ENCODE results near the gene STARD8.

DNA sequence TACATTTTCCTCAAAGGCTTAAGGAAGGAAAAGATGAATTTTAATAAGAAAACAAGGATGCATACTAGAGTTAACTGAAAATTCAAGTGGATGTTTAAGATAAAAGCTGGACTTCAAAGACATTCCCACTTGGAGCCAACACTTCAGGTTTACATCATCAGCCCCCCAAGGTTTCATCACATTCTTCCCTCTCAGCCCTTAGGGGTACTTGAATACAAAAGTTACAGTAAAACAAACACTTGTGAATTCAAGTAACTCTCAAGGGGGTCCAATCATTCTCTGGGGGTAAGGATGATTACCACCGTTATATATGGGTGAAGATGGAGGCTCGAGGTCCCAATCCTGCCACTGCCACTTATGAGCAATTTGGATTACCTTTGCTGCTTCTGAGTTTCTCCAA, 36.1 kb downstream of the STARD8 start:
- TF ChIP-seq, protein P1, sequence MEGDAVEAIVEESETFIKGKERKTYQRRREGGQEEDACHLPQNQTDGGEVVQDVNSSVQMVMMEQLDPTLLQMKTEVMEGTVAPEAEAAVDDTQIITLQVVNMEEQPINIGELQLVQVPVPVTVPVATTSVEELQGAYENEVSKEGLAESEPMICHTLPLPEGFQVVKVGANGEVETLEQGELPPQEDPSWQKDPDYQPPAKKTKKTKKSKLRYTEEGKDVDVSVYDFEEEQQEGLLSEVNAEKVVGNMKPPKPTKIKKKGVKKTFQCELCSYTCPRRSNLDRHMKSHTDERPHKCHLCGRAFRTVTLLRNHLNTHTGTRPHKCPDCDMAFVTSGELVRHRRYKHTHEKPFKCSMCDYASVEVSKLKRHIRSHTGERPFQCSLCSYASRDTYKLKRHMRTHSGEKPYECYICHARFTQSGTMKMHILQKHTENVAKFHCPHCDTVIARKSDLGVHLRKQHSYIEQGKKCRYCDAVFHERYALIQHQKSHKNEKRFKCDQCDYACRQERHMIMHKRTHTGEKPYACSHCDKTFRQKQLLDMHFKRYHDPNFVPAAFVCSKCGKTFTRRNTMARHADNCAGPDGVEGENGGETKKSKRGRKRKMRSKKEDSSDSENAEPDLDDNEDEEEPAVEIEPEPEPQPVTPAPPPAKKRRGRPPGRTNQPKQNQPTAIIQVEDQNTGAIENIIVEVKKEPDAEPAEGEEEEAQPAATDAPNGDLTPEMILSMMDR (IDR thresholded peaks at IDR 0.05) = no peak
- no peak for TF ChIP-seq EZH2 (IDR thresholded peaks at IDR 0.05; ENCODE audit: borderline replicate concordance, insufficient read depth, low read depth, low read length, poor library complexity, severe bottlenecking)

All from B cell (primary cell).